Ecto neural progenitor cell (in vitro differentiated cells): ENCODE measurements around the gene MAPK8.

Experiments used
- DNase-seq: peaks from one replicate; pipeline ENCODE4 v3.0.0-alpha.2; 2018; ENCODE audit warnings: low spot score

Gene MAPK8

DNA sequence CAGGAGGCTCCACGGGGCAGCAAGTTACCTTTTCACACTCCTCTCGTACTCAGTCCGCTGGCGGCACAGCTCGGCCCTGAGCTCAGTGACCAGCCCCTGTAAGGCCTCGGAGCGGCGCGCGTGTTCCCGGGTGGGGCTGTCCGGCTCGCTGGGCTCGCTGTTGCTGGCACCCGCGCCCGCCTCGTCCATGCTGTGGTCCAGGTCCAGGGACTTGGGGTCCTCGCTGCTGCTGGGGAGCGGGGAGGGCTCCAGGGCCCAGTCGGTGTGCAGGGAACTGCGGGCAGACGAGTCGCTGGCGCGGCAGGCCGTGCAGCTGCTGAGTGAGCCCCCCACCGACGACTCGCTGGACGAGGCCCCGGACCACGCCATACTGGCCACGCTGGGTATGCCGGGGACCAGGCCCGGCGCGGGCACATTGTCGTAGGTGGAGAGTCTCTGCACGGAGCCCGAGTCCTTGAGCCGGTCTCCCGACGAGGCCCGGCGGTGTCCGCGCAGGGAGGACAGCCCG is 143.8 kb downstream of the MAPK8 start:
- DNase-seq: no peak

- DNase-seq: peak; percentile 44
Observed at GRCh38 chr10:48450741-48451466, 144.4 kb downstream of the MAPK8 start.

GRCh38 chr10:48451969-48452878 is 145.7 kb downstream of the MAPK8 start:
- DNase-seq: peak; percentile 28

- no peak for DNase-seq
Observed at GRCh38 chr10:48452879-48453412, 146.5 kb downstream of the MAPK8 start.

- DNase-seq: peak; percentile 36
Observed at GRCh38 chr10:48453451-48454301, 147.2 kb downstream of the MAPK8 start.

DNA sequence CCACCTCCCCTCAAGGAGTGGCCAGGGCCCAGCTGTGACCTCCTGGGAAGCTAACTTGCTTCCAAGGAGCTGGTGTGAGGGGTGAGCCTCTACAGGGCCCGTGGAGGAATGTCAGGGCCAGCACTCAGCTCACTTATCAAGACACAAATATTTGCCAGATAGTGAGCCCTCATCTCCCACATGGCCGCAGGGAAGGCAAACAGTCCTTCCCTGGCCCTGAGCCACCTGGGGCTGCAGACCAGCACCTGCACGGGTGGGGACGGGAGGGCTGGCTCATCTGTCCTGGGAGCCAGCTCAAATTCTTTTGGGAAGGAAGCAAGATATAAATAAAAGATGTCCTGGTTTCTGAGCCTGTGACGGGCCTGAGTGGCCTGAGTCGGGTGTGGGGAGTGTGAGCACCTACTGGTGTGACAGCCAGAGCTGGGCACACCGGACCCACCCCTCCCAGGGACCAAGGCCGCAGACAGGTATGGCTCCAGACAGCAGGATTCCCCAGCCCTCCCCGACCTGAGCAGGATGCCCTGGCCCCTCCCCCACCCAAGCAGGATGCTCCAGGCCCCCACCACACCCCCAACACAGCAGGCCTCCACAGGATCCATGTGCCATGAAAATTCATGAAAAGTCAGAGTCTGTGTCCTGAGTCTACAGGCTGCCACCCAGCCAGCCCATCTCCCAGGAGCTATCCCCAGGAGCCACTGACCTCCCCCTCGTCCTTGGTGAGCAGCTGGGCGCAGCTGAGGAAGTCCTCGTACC is 148.0 kb downstream of the MAPK8 start:
- peak; percentile 45 for DNase-seq

- peak; percentile 38 for DNase-seq
Observed at GRCh38 chr10:48455055-48455391, 148.5 kb downstream of the MAPK8 start.

DNA sequence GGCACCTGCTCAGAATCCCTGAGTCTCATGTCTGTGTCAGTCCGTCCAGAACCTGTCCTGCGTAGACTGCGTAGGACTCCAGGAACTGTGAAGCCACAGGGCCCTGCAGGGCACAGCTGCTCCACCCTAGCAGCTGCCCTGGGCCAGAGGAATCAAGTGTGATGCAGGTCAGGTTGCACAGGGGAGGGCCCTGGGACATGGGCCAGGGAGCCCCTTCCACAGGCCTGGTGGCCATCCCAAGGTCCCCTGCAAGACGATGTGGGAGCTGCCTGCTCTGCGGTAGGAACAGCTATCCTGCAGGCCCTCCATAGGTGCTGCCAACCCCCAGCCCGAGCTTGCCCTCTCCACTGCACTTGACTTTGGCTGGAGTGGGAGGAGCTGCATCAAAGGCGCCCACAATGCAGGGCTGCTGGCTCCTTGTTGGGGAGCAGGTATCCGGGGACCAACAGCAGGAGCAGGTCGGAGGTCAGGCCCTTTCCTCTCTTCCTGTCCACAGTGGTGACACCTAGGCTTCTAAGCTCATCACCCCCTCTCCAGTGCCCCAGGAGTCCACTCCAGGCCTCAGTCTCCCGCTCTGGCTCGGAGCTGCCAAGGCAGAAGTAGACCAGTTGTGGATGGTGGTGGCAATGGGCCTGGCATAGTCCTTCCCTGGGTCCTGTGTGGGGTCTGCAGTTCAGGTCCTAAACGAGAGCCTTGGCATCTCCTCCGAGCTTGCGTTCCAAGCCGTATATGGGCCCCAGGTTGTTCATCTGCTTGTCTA is 149.1 kb downstream of the MAPK8 start:
- peak; percentile 42 for DNase-seq

DNA sequence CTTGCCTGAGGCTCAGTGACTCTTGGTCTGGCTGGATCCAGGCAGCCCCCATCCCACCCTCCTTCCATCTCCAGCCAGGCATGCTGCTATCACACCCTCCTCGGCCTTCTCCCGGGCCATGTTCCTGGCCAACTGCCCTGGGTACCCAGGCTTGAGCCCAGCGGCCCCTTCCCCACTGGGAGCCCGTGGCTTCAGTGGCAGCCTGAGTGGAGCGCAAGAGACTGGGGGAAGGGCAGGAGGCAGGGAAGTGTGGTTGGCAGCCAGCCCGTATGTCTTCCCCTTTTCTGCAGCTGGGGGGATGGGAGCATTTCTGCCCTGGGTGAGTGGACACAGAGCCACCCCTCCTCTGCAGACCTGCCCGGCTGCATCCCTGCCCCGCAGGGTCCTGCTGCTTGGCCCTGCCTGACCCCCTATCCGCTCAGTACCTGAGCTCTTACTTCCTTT is 149.9 kb downstream of the MAPK8 start:
- peak; percentile 40 for DNase-seq

- peak; percentile 39 for DNase-seq
Observed at GRCh38 chr10:48456808-48457761, 150.6 kb downstream of the MAPK8 start.

DNA sequence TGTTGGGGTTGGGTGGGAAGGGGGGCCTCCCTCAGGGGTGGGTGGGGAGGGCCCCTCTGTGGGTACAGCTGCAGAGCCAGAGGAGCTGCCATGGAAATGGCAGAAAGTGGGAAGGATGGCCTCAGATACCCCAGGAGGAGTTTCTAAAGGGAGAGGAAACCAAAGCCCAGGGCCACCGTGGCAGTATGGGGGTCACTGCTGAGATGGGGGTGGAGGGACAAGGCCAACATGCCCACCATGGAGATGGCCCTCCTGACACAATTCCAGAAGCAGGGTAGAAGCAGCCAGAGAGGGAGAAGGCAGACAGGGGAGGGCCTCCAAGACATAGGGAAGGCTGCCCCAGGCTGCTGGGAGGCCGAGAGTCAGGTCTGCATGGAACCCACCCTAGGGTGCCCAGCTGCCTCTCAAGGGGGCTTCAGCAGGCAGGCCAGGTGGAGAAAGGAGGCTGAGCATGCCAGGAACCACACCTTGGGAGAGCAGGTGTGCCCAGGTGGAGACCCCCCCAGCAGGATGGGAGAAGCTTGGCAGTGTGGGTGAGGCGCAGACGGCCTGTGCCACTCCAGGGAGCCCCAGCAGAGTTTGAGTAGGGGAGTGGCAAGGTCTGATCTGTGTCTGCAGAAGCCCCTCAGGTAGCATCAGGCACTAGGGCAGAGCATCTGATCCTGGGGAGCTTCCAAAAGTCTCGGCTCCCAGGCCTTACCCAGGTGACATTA is 151.6 kb downstream of the MAPK8 start:
- peak; percentile 28 for DNase-seq

GRCh38 chr10:48458662-48459048 is 152.2 kb downstream of the MAPK8 start:
- peak; percentile 31 for DNase-seq

GRCh38 chr10:48459270-48460150 is 153.0 kb downstream of the MAPK8 start:
- peak; percentile 42 for DNase-seq

DNA sequence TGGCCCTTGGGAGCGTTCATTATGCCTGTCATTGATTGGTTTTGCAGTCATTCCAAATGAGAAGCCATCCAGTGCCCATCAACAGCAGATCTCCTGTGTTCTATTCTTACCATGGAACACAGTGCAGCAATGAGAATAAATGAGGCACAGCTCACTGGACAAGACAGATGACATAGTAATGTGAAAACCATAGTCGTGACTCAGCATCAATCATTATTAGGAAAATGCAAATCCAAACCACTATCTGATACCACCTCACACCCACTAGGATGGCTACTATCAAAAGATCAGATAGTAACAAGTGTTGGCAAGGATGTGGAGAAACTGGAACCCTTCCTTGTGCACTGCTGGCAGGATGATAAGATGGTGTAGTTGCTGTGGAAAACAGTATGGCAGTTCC is 153.7 kb downstream of the MAPK8 start:
- no peak for DNase-seq

DNA sequence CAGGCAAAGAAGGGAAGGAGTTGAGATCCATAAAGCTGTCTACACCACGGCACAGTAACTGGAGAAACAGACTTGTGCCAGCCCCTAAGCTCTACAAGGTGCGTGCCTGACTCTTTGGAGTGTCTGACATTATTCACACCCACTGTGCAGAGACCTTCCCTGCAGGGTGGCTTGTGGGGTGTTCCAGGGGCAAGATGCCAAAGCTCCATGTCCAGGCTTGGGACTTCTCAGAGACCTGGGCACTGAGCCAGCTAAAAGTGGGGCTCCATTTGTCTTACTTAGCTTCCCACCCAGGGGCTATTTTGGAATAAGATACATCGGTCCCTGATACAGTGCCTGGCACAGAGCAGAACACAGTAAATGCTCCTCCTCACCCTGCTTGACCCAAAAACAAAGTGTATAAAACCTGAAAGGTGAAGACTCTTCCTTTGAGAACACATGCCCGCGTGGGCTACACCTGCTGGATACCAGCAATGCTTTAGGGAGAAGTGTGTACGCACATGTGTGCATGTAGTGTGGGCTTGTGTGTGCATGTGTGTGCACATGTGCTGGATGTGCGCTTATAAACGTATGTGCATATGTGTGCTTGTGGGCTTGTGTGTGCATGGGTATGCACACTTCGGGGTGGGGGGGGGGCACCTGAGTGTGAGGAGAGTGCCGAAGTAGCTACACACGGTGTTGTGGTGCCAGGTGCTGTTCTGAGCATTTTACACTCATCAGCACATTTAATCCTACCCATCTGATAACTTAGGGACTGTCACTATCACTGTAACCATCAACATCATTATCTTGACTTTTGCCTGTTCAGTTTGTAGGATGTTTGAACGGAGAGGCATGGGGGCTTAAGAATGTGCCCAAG is 155.4 kb downstream of the MAPK8 start:
- no peak for DNase-seq

DNA sequence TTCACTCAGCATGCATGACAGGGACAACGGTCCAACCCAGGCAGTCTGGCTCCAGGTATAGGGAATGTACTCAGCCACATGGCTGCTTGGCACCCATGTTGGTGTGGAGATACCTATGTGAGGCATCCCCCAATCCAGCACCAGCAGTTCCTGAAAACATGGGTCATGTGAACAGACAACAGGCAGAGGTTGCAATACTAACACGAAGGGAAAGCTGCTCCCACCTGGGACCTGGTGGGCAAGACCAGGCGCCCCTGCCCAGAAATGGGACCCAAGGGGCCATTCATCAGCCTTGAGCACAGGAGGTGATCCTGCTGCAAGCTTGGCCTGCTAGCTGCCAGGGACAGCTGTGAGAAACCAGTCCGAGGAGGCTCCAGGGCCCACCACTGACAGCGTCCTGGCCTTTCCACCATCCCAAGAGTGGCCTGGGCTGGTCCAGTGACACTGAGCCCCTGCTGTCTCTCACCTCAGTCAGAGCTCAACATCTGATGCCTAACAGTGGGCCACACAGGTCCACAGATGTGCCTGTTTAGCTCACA is 156.1 kb downstream of the MAPK8 start:
- peak; percentile 31 for DNase-seq
